WTC11 (cell line): ENCODE measurements around the gene LRMDA. TPM values are rescaled to one million over a fixed set of nuclear protein-coding genes. Genes with fewer than 3 reads are reported as not detected.
A peak's percentile ranks its signal among the peaks of the same experiment; 100 is the strongest.
"Not testable (repeated sequence)": the region's sequence is repeated elsewhere in the genome, so short reads cannot be mapped to it uniquely, and the experiment has no call there.

Experiments used
- ATAC-seq: fragments of 200-7000 bp; cut with Tn5 transposase; 2 replicates; pipeline ENCODE4 v1.10.0; 2021; ENCODE audit warnings: mild to moderate bottlenecking, moderate library complexity
- CTCF ChIA-PET: fragments of 300-600 bp; sonication (Branson Sonifier 250); formaldehyde crosslinking; loops from one replicate; lab custom pipeline; 2021; ENCODE audit warnings: antibody characterized with exemption; lab: Charles Lee
- POLR2A ChIA-PET: fragments of 350-600 bp; sonication (Branson Sonifier 250); formaldehyde crosslinking; loops from one replicate; lab custom pipeline; 2021; ENCODE audit warnings: antibody characterized with exemption; lab: Charles Lee
- DNase-seq: peaks from one replicate; pipeline ENCODE4 v3.0.0; 2021; ENCODE audit warnings: low spot score
- H3K27ac Mint-ChIP-seq: 2 replicates; pipeline ENCODE4 v1.8.0; 2021; ENCODE audit warnings: mixed read lengths
- H3K27me3 Mint-ChIP-seq: 2 replicates; pipeline ENCODE4 v1.8.0; 2021; ENCODE audit warnings: low read depth, mild to moderate bottlenecking, moderate library complexity, mixed read lengths
- H3K36me3 Mint-ChIP-seq: 2 replicates; pipeline ENCODE4 v1.8.0; 2021; ENCODE audit warnings: mixed read lengths
- H3K4me1 Mint-ChIP-seq: 2 replicates; pipeline ENCODE4 v1.8.0; 2022; ENCODE audit warnings: mixed read lengths
- H3K4me3 Mint-ChIP-seq: 2 replicates; pipeline ENCODE4 v1.8.0; 2021; ENCODE audit warnings: mild to moderate bottlenecking, moderate library complexity, mixed read lengths
- H3K9me3 Mint-ChIP-seq: 2 replicates; pipeline ENCODE4 v1.8.0; 2021; ENCODE audit warnings: mixed read lengths
- ELF4 ChIP-seq: sonication (generic); formaldehyde crosslinking; IDR thresholded peaks from 2 replicates; pipeline ENCODE4 v1.8.1; 2022; ENCODE audit warnings: low read depth, mild to moderate bottlenecking, moderate library complexity, missing genetic modification reagents
- FOXP4 ChIP-seq: sonication (generic); formaldehyde crosslinking; IDR thresholded peaks from 2 replicates; pipeline ENCODE4 v1.8.0; 2022; ENCODE audit warnings: mild to moderate bottlenecking, missing genetic modification reagents
- HMGA2 ChIP-seq: fragments of 250-450 bp; sonication (Bioruptor Pico); IDR thresholded peaks from 2 replicates; pipeline ENCODE4 v1.4.0; 2021; ENCODE audit warnings: mild to moderate bottlenecking, moderate library complexity
- HMGXB4 ChIP-seq: sonication (generic); formaldehyde crosslinking; IDR thresholded peaks from 2 replicates; pipeline ENCODE4 v1.8.1; 2023; ENCODE audit warnings: mild to moderate bottlenecking, moderate library complexity, missing genetic modification reagents
- IRF1 ChIP-seq: sonication (generic); formaldehyde crosslinking; IDR thresholded peaks from 2 replicates; pipeline ENCODE4 v1.8.0; 2023; ENCODE audit warnings: missing genetic modification reagents
- MAX ChIP-seq: sonication (generic); formaldehyde crosslinking; IDR thresholded peaks from 2 replicates; pipeline ENCODE4 v1.8.0; 2022; ENCODE audit warnings: mild to moderate bottlenecking, missing genetic modification reagents
- NFATC4 ChIP-seq: fragments of 250-450 bp; sonication (Bioruptor Pico); IDR thresholded peaks from 2 replicates; pipeline ENCODE4 v1.9.0; 2021; ENCODE audit warnings: mild to moderate bottlenecking
- NFYB ChIP-seq: sonication (generic); formaldehyde crosslinking; conservative IDR thresholded peaks from 2 replicates; pipeline ENCODE4 v1.8.0; 2022; ENCODE audit warnings: low read depth, missing genetic modification reagents
- PREB ChIP-seq: sonication (generic); formaldehyde crosslinking; IDR thresholded peaks from 2 replicates; pipeline ENCODE4 v1.8.1; 2022; ENCODE audit warnings: mild to moderate bottlenecking, missing genetic modification reagents, moderate library complexity, borderline replicate concordance
- RORB ChIP-seq: fragments of 250-450 bp; sonication (Bioruptor Pico); IDR thresholded peaks from 2 replicates; pipeline ENCODE4 v1.9.0; 2021; ENCODE audit warnings: mild to moderate bottlenecking
- SMAD3 ChIP-seq: sonication (generic); formaldehyde crosslinking; IDR thresholded peaks from 2 replicates; pipeline ENCODE4 v1.8.0; 2022; ENCODE audit warnings: missing genetic modification reagents, mild to moderate bottlenecking, borderline replicate concordance
- ZBTB43 ChIP-seq: sonication (generic); formaldehyde crosslinking; IDR thresholded peaks from 2 replicates; pipeline ENCODE4 v1.8.1; 2023; ENCODE audit warnings: mild to moderate bottlenecking, missing genetic modification reagents
- ZMAT4 ChIP-seq: fragments of 250-450 bp; sonication (Bioruptor Pico); IDR thresholded peaks from 2 replicates; pipeline ENCODE4 v1.9.0; 2021; ENCODE audit warnings: mild to moderate bottlenecking
- ZNF138 ChIP-seq: sonication (generic); formaldehyde crosslinking; conservative IDR thresholded peaks from 2 replicates; pipeline ENCODE4 v1.8.1; 2022; ENCODE audit warnings: mild to moderate bottlenecking, moderate library complexity, missing genetic modification reagents
- ZNF425 ChIP-seq: fragments of 250-450 bp; sonication (Bioruptor Pico); conservative IDR thresholded peaks from 2 replicates; pipeline ENCODE4 v1.9.0; 2021; ENCODE audit warnings: mild to moderate bottlenecking
- total RNA-seq: library from RNA; stranded (reverse); gene quantifications from 3 replicates; pipeline ENCODE4 v1.2.3, GENCODE V29; 2021

The LRMDA gene
- total RNA-seq, 1 experiment from 2014 or later, result 0.92 TPM

- DNase-seq, H3K27me3 Mint-ChIP-seq, H3K27ac Mint-ChIP-seq, POLR2A ChIA-PET, H3K4me3 Mint-ChIP-seq, ATAC-seq, CTCF ChIA-PET: not testable (repeated sequence)
- Mint-ChIP-seq H3K4me1 (peaks cover 31% of the 10 kb centered on the region), H3K9me3 (peaks cover 47% of the 10 kb centered on the region), H3K36me3 (peaks cover 53% of the 10 kb centered on the region)
Observed at GRCh38 chr10:76148217-76148616, 716.8 kb downstream of the LRMDA start.

- DNase-seq, result no peak
- Mint-ChIP-seq H3K36me3 (peaks cover 61% of the 10 kb centered on the region), H3K27me3 (peaks cover 2% of the 10 kb centered on the region; the same call in 1 of the 2 replicates), H3K27ac (peak overlapping the region; percentile 97), H3K9me3 (peaks cover 56% of the 10 kb centered on the region), H3K4me3 (no peak overlapping the region), H3K4me1 (peaks cover 31% of the 10 kb centered on the region)
- no peak for TF ChIP-seq PREB (CRISPR knock-in tag)
- no peak for TF ChIP-seq NFYB
- TF ChIP-seq FOXP4, result no peak
- no peak for TF ChIP-seq NFATC4 (CRISPR knock-in tag)
- no peak for TF ChIP-seq SMAD3 (CRISPR knock-in tag)
- no peak for TF ChIP-seq IRF1 (CRISPR knock-in tag)
- TF ChIP-seq MAX (CRISPR knock-in tag), result no peak
- TF ChIP-seq HMGA2 (CRISPR knock-in tag), result no peak
- TF ChIP-seq ELF4 (CRISPR knock-in tag), result no peak
- no peak for TF ChIP-seq HMGXB4 (CRISPR knock-in tag)
- TF ChIP-seq ZNF138 (CRISPR knock-in tag), result no peak
- no peak for TF ChIP-seq ZMAT4 (CRISPR knock-in tag)
- TF ChIP-seq ZNF425 (CRISPR knock-in tag), result no peak
- no peak for TF ChIP-seq RORB (CRISPR knock-in tag)
- TF ChIP-seq ZBTB43 (CRISPR knock-in tag), result no peak
- ChIA-PET POLR2A (interaction anchor here (1.3 kb wide), 1 partner anchor 10 kb away, joined by 3 read pairs; no protein-coding TSS in a partner anchor), CTCF (interaction anchor here (0.6 to 0.8 kb wide), 2 partner anchors 13 to 113 kb away, joined by 3 read pairs; no protein-coding TSS in a partner anchor)
- no peak for ATAC-seq
Observed at GRCh38 chr10:76149182-76149581, 717.8 kb downstream of the LRMDA start.
